SK-N-DZ (cell line): Measurements from ENCODE around the gene RBM19.

Source experiments
- DNase-seq: peaks from one replicate; pipeline ENCODE4 v3.0.0-alpha.2; 2015; ENCODE audit warnings: low spot score

RBM19 gene

GRCh38 chr12:113808095-113808951 lies 157.8 kb downstream of the RBM19 start:
- no peak for DNase-seq

GRCh38 chr12:113805673-113806072 lies 160.5 kb downstream of the RBM19 start:
- no peak for DNase-seq

- DNase-seq = no peak
Observed at GRCh38 chr12:113804961-113805600, 161.0 kb downstream of the RBM19 start.

- no peak for DNase-seq
Observed at GRCh38 chr12:113803759-113804140, 162.4 kb downstream of the RBM19 start.

GRCh38 chr12:113802966-113803758 lies 163.0 kb downstream of the RBM19 start:
- no peak for DNase-seq

GRCh38 chr12:113802000-113802749 lies 163.9 kb downstream of the RBM19 start:
- no peak for DNase-seq

GRCh38 chr12:113800201-113800600 lies 165.9 kb downstream of the RBM19 start:
- no peak for DNase-seq

GRCh38 chr12:113798552-113798951 lies 167.6 kb downstream of the RBM19 start:
- DNase-seq = no peak

GRCh38 chr12:113797535-113797868 lies 168.6 kb downstream of the RBM19 start:
- no peak for DNase-seq

- DNase-seq = peak; percentile 53
Observed at GRCh38 chr12:113796852-113797534, 169.1 kb downstream of the RBM19 start.

GRCh38 chr12:113796066-113796827 lies 169.9 kb downstream of the RBM19 start:
- DNase-seq = peak; percentile 15

- no peak for DNase-seq
Observed at GRCh38 chr12:113795445-113795844, 170.7 kb downstream of the RBM19 start.

GRCh38 chr12:113794774-113795173 lies 171.4 kb downstream of the RBM19 start:
- DNase-seq = no peak

GRCh38 chr12:113793250-113793649 lies 172.9 kb downstream of the RBM19 start:
- no peak for DNase-seq

- no peak for DNase-seq
Observed at GRCh38 chr12:113792450-113792849, 173.7 kb downstream of the RBM19 start.

- DNase-seq = no peak
Observed at GRCh38 chr12:113788020-113788856, 177.9 kb downstream of the RBM19 start.

GRCh38 chr12:113786107-113786506 lies 180.0 kb downstream of the RBM19 start:
- DNase-seq = no peak

- DNase-seq = no peak
Observed at GRCh38 chr12:113783811-113784210, 182.3 kb downstream of the RBM19 start.

GRCh38 chr12:113782873-113783272 lies 183.3 kb downstream of the RBM19 start:
- DNase-seq = no peak
